GM18519 (cell line): ENCODE results near the gene TCL1A.
A peak's percentile ranks its signal among the peaks of the same experiment; 100 is the strongest.
"Not testable (repeated sequence)": the region's sequence is repeated elsewhere in the genome, so short reads cannot be mapped to it uniquely, and the experiment has no call there.

ENCODE experiments used
- ATAC-seq: cut with Tn5 transposase; IDR thresholded peaks from one replicate; pipeline ENCODE4 v1.9.1; 2021; ENCODE audit warnings: mild to moderate bottlenecking, moderate library complexity; ENCODE audit not compliant: unreplicated experiment, low FRiP score

TCL1A gene

GRCh38 chr14:95679148-95679815 is 34.6 kb downstream of the TCL1A start:
- no peak for ATAC-seq

- no peak for ATAC-seq
Measured at GRCh38 chr14:95677179-95677835, 36.6 kb downstream of the TCL1A start.

- ATAC-seq: no peak
Measured at GRCh38 chr14:95675486-95675885, 38.4 kb downstream of the TCL1A start.

- no peak for ATAC-seq
Measured at GRCh38 chr14:95674613-95675012, 39.3 kb downstream of the TCL1A start.

- no peak for ATAC-seq
Measured at GRCh38 chr14:95668235-95668772, 45.6 kb downstream of the TCL1A start.

- ATAC-seq: no peak
Measured at GRCh38 chr14:95667249-95667693, 46.7 kb downstream of the TCL1A start.

GRCh38 chr14:95666450-95666849 is 47.5 kb downstream of the TCL1A start:
- ATAC-seq: no peak

GRCh38 chr14:95665530-95665929 is 48.4 kb downstream of the TCL1A start:
- ATAC-seq: not testable (repeated sequence)

GRCh38 chr14:95664546-95664945 is 49.4 kb downstream of the TCL1A start:
- no peak for ATAC-seq

GRCh38 chr14:95664066-95664465 is 49.9 kb downstream of the TCL1A start:
- no peak for ATAC-seq

GRCh38 chr14:95663226-95663797 is 50.6 kb downstream of the TCL1A start:
- no peak for ATAC-seq

GRCh38 chr14:95662376-95663186 is 51.3 kb downstream of the TCL1A start:
- peak; percentile 36 for ATAC-seq

GRCh38 chr14:95660651-95661515 is 53.0 kb downstream of the TCL1A start:
- no peak for ATAC-seq

- ATAC-seq: no peak
Measured at GRCh38 chr14:95659990-95660385, 53.9 kb downstream of the TCL1A start.
